ENCODE measurements around the gene AKIP1. TPM values are rescaled to one million over a fixed set of nuclear protein-coding genes. Genes with fewer than 3 reads are reported as not detected.

Gene AKIP1
- total RNA-seq, 4 donors from 2014 or later, result 10.1 to 18.6 (median 13.6) TPM

- no peak for TF ChIP-seq POLR2A (IDR thresholded peaks at IDR 0.05)
- no peak for TF ChIP-seq CTCF (IDR thresholded peaks at IDR 0.05)
- no peak for DNase-seq (ENCODE audit: low spot score in 2 of 2)
- no peak overlapping the region for H3K4me3 ChIP-seq (ENCODE audit: low read depth, poor library complexity, severe bottlenecking)
- intact Hi-C loops (cut with DNase I; ENCODE audit: low total_unique reads), result no loop called here
- 86 to 92% methylated on average over 14 of the region's 14 CpGs for WGBS, 2 donors
Measured at GRCh38 chr11:8937659-8938058, 26.7 kb downstream of the AKIP1 start.

GRCh38 chr11:8941341-8942103 lies 30.5 kb downstream of the AKIP1 start:
- no peak for DNase-seq (ENCODE audit: low spot score in 2 of 2)
- 70 to 72% methylated on average over 8 of the region's 8 CpGs for WGBS, 2 donors
- intact Hi-C loops (cut with DNase I; ENCODE audit: low total_unique reads), result no loop called here
- no peak overlapping the region for H3K4me3 ChIP-seq (ENCODE audit: low read depth, poor library complexity, severe bottlenecking)
- TF ChIP-seq CTCF (IDR thresholded peaks at IDR 0.05) (no peak), POLR2A (IDR thresholded peaks at IDR 0.05) (no peak)

- H3K4me3 ChIP-seq (ENCODE audit: low read depth, poor library complexity, severe bottlenecking), result no peak within 1 kb of the TSS
- TF ChIP-seq POLR2A (IDR thresholded peaks at IDR 0.05), result no peak
- no peak for TF ChIP-seq CTCF (IDR thresholded peaks at IDR 0.05)
- intact Hi-C loops (cut with DNase I; ENCODE audit: low total_unique reads), result no loop called here
- WGBS, 2 donors, result 71 to 72% methylated on average over 5 of the region's 5 CpGs
- DNase-seq (ENCODE audit: low spot score in 2 of 2), result no peak
Measured at GRCh38 chr11:8942518-8943066, 31.6 kb downstream of the AKIP1 start, which contains the start of gene ASCL3. Gene ASCL3 (minus strand): TSS chr11:8943016. CDS start chr11:8938161, 4,855 bp downstream.

GRCh38 chr11:8947230-8947943 lies 36.4 kb downstream of the AKIP1 start:
- intact Hi-C loops (cut with DNase I; ENCODE audit: low total_unique reads), result no loop called here
- no peak overlapping the region for H3K4me3 ChIP-seq (ENCODE audit: low read depth, poor library complexity, severe bottlenecking)
- DNase-seq (ENCODE audit: low spot score in 2 of 2), result no peak
- TF ChIP-seq POLR2A (IDR thresholded peaks at IDR 0.05) (no peak), CTCF (IDR thresholded peaks at IDR 0.05) (no peak)
- 81 to 89% methylated on average over 4 of the region's 4 CpGs for WGBS, 2 donors

- 81 to 90% methylated on average over 3 of the region's 3 CpGs for WGBS, 2 donors
- intact Hi-C loops (cut with DNase I; ENCODE audit: low total_unique reads), result no loop called here
Measured at GRCh38 chr11:8948886-8949285, 37.9 kb downstream of the AKIP1 start.

More at GRCh38 chr11:8948886-8949285, 37.9 kb downstream of the AKIP1 start:
- DNase-seq (ENCODE audit: low spot score in 2 of 2), result no peak
- no peak for TF ChIP-seq POLR2A (IDR thresholded peaks at IDR 0.05)
- TF ChIP-seq CTCF (IDR thresholded peaks at IDR 0.05), result no peak
- no peak overlapping the region for H3K4me3 ChIP-seq (ENCODE audit: low read depth, poor library complexity, severe bottlenecking)
